Endothelial cell (in vitro differentiated cells): ENCODE measurements around the gene SVOP. TPM values are rescaled to one million over a fixed set of nuclear protein-coding genes. Genes with fewer than 3 reads are reported as not detected.

Experiments
- DNase-seq: peaks from one replicate; pipeline ENCODE4 v3.0.0; 2021; ENCODE audit warnings: low spot score
- H3K27ac Mint-ChIP-seq: one replicate; pipeline ENCODE4 v1.8.0; 2021; ENCODE audit warnings: mixed read lengths, inconsistent platforms; ENCODE audit not compliant: unreplicated experiment
- H3K27me3 Mint-ChIP-seq: one replicate; pipeline ENCODE4 v1.8.0; 2021; ENCODE audit warnings: mild to moderate bottlenecking, moderate library complexity, mixed read lengths, inconsistent platforms; ENCODE audit not compliant: unreplicated experiment
- H3K36me3 Mint-ChIP-seq: one replicate; pipeline ENCODE4 v1.8.0; 2021; ENCODE audit warnings: mild to moderate bottlenecking, low read depth, mixed read lengths, inconsistent platforms; ENCODE audit not compliant: unreplicated experiment
- H3K4me1 Mint-ChIP-seq: one replicate; pipeline ENCODE4 v1.8.0; 2021; ENCODE audit warnings: mild to moderate bottlenecking, mixed read lengths, inconsistent platforms; ENCODE audit not compliant: unreplicated experiment
- H3K4me3 Mint-ChIP-seq: one replicate; pipeline ENCODE4 v1.8.0; 2021; ENCODE audit warnings: mild to moderate bottlenecking, mixed read lengths, inconsistent platforms; ENCODE audit not compliant: unreplicated experiment
- H3K9me3 Mint-ChIP-seq: one replicate; pipeline ENCODE4 v1.8.0; 2021; ENCODE audit warnings: mixed read lengths, inconsistent platforms; ENCODE audit not compliant: unreplicated experiment
- total RNA-seq: library from RNA; stranded (reverse); fragmentation: NEBNext Ultra II Directional; extraction: Animal tissue kit (Norgen Biotek cat#: 25700); gene quantifications from one replicate; pipeline ENCODE4 v1.2.1, GENCODE V29; 2021; ENCODE audit not compliant: unreplicated experiment
- TF ChIP-seq, protein P1 (sequence below): fragments of 200-600 bp; sonication (generic); IDR thresholded peaks from one replicate; pipeline ENCODE4 v1.5.0; 2021; ENCODE audit warnings: antibody characterized with exemption; ENCODE audit not compliant: unreplicated experiment

The SVOP gene
- total RNA-seq, 1 donor from 2014 or later = 0.15 TPM

- H3K27ac Mint-ChIP-seq = no peak overlapping the region
- no peak overlapping the region for H3K4me3 Mint-ChIP-seq
- TF ChIP-seq, protein P1, sequence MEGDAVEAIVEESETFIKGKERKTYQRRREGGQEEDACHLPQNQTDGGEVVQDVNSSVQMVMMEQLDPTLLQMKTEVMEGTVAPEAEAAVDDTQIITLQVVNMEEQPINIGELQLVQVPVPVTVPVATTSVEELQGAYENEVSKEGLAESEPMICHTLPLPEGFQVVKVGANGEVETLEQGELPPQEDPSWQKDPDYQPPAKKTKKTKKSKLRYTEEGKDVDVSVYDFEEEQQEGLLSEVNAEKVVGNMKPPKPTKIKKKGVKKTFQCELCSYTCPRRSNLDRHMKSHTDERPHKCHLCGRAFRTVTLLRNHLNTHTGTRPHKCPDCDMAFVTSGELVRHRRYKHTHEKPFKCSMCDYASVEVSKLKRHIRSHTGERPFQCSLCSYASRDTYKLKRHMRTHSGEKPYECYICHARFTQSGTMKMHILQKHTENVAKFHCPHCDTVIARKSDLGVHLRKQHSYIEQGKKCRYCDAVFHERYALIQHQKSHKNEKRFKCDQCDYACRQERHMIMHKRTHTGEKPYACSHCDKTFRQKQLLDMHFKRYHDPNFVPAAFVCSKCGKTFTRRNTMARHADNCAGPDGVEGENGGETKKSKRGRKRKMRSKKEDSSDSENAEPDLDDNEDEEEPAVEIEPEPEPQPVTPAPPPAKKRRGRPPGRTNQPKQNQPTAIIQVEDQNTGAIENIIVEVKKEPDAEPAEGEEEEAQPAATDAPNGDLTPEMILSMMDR = no peak
- no peaks in the 10 kb centered on the region for H3K4me1 Mint-ChIP-seq
- DNase-seq = no peak
- H3K27me3 Mint-ChIP-seq = no peaks in the 10 kb centered on the region
- no peaks in the 10 kb centered on the region for H3K36me3 Mint-ChIP-seq
- no peaks in the 10 kb centered on the region for H3K9me3 Mint-ChIP-seq
These were observed 90.1 kb downstream of the SVOP start for GRCh38 chr12:108930756-108931155.

DNA sequence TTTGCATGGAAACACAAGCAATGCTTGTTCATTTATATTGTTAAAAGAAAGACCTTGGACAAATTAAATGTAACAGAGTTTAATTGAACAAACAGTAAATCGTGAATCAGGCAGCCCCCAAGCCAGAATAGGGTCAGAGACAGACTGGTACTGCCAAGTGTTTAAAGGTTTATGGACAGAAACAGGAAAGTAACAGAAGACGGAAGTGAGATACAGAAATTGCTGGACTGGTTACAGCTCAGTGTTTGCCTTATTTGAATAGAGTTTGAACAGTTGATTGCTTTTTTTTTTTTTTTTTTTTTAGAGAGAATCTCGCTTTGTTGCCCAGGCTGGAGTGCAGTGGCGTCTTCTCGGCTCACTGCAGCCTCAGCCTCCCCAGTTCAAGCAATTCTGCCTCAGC lies 90.7 kb downstream of the SVOP start:
- no peak for DNase-seq
- H3K27me3 Mint-ChIP-seq = no peaks in the 10 kb centered on the region
- H3K27ac Mint-ChIP-seq = no peak overlapping the region
- no peak overlapping the region for H3K4me3 Mint-ChIP-seq
- H3K9me3 Mint-ChIP-seq = no peaks in the 10 kb centered on the region
- H3K4me1 Mint-ChIP-seq = no peaks in the 10 kb centered on the region
- TF ChIP-seq, protein P1 = no peak
- H3K36me3 Mint-ChIP-seq = no peaks in the 10 kb centered on the region

- TF ChIP-seq, protein P1 = no peak
- no peaks in the 10 kb centered on the region for H3K9me3 Mint-ChIP-seq
- no peak overlapping the region for H3K27ac Mint-ChIP-seq
- no peak overlapping the region for H3K4me3 Mint-ChIP-seq
- no peak for DNase-seq
- no peaks in the 10 kb centered on the region for H3K4me1 Mint-ChIP-seq
- no peaks in the 10 kb centered on the region for H3K36me3 Mint-ChIP-seq
- no peaks in the 10 kb centered on the region for H3K27me3 Mint-ChIP-seq
These were observed 92.2 kb downstream of the SVOP start for GRCh38 chr12:108928695-108929094.

- no peak for DNase-seq
- no peaks in the 10 kb centered on the region for H3K9me3 Mint-ChIP-seq
- no peak overlapping the region for H3K27ac Mint-ChIP-seq
- peaks cover 2% of the 10 kb centered on the region for H3K27me3 Mint-ChIP-seq
- no peaks in the 10 kb centered on the region for H3K4me1 Mint-ChIP-seq
- H3K36me3 Mint-ChIP-seq = no peaks in the 10 kb centered on the region
- H3K4me3 Mint-ChIP-seq = no peak overlapping the region
- TF ChIP-seq, protein P1 = no peak
These were observed 98.0 kb downstream of the SVOP start for GRCh38 chr12:108922918-108923317.

DNA sequence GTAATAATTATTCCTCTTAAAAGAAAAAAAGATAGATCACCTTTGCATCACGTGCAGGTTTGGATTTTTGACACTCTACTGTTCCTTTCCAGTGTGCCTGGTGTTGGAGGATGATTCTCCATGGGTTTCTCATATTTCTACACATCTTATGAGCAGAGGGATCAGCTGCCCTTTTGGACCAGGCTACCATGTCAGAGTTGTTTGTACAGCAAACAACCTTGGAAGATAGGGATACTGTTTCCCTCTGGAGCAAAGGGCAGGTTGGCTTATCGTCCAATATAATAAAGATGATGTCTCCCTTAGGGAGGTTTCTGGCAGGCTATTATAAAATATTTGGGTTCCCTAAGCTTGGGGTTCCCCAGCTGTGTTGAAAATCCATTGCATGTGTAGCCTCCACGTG lies 98.9 kb downstream of the SVOP start:
- Mint-ChIP-seq H3K36me3 (no peaks in the 10 kb centered on the region), H3K27me3 (peaks cover 2% of the 10 kb centered on the region), H3K4me1 (no peaks in the 10 kb centered on the region), H3K9me3 (no peaks in the 10 kb centered on the region), H3K27ac (no peak overlapping the region), H3K4me3 (no peak overlapping the region)
- DNase-seq = no peak
- TF ChIP-seq, protein P1 = no peak
